ENCODE measurements around the gene C11orf42.

GRCh38 chr11:6237266-6237665 lies 31.9 kb downstream of the C11orf42 start:
- TF ChIP-seq CTCF (IDR thresholded peaks at IDR 0.05): no peak
- TF ChIP-seq POLR2A (IDR thresholded peaks at IDR 0.05): no peak
